Measurements from ENCODE around the gene PAOX.

Gene PAOX

GRCh38 chr10:133438711-133439273 lies 59.7 kb downstream of the PAOX start:
- TF ChIP-seq, protein P1, sequence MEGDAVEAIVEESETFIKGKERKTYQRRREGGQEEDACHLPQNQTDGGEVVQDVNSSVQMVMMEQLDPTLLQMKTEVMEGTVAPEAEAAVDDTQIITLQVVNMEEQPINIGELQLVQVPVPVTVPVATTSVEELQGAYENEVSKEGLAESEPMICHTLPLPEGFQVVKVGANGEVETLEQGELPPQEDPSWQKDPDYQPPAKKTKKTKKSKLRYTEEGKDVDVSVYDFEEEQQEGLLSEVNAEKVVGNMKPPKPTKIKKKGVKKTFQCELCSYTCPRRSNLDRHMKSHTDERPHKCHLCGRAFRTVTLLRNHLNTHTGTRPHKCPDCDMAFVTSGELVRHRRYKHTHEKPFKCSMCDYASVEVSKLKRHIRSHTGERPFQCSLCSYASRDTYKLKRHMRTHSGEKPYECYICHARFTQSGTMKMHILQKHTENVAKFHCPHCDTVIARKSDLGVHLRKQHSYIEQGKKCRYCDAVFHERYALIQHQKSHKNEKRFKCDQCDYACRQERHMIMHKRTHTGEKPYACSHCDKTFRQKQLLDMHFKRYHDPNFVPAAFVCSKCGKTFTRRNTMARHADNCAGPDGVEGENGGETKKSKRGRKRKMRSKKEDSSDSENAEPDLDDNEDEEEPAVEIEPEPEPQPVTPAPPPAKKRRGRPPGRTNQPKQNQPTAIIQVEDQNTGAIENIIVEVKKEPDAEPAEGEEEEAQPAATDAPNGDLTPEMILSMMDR (conservative IDR thresholded peaks at IDR 0.05; ENCODE audit: low read depth): peak; percentile 18; the same call in 1 of the 2 replicates
- ChIA-PET CTCF (interaction anchor here (0.6 to 1.2 kb wide), 8 partner anchors 17 to 740 kb away, joined by 3 to 6 read pairs (median 3); no protein-coding TSS in a partner anchor), POLR2A (ENCODE audit: low non-redundant PET) (interaction anchor here (0.6 kb wide), 1 partner anchor 77 kb away, joined by 8 read pairs; no protein-coding TSS in a partner anchor)
- H3K27ac ChIP-seq: no peak overlapping the region
- peak; percentile 40 for DNase-seq (ENCODE audit: low spot score)

DNA sequence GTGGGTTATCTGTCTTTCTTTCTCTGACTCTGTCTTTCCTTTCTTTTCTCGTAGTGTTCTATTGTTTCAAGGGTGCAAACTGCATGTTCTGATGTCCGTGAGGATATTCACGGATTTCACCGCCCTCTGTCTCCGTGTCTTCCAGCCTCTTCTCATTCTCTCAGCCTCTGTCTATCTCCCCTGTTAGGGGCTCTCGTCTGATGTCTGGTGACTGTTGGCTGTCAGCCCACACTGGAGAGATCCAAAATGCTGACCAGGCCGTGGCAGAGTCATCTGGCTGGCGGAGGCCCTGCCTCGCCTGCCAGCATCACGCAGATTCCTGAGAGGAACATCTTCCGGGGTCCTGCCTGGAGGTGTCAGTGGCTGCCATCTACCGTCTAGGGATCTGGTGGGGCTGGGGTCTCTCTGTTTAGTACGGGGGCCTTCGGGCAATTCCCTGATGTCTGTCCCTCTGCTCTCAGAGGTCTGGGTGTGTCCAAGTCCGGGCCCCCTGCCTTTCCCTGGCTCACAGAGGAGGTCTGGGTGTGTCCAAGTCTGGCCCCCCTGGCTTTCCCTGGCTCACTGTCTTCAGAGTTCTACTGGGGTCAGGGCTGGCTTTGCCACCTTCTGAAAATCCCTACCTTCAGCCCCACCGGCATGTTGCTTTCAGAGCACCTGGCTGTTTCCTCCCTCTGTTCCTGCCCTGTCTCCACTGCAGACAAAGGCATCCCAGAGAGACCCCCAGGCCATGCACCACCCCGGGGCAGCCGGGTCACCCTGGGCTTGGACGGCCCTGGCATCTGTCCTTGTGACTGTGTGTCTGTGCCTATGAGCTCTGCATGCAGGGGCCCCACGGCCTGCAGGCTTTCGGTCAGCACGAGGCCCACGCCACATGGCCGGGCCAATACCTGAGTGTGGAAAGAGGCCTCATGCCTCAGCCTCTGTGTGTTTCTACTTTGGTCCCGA lies 60.7 kb downstream of the PAOX start:
- no peak for DNase-seq (ENCODE audit: low spot score)
- CTCF ChIA-PET: interaction anchor here (0.7 to 1.1 kb wide), 3 partner anchors 18 to 174 kb away, joined by 3 read pairs; no protein-coding TSS in a partner anchor
- TF ChIP-seq, protein P1 (conservative IDR thresholded peaks at IDR 0.05; ENCODE audit: low read depth): no peak
- POLR2A ChIA-PET (ENCODE audit: low non-redundant PET): interaction anchor here (0.6 kb wide), 1 partner anchor 78 kb away, joined by 8 read pairs; no protein-coding TSS in a partner anchor
- no peak overlapping the region for H3K27ac ChIP-seq

DNA sequence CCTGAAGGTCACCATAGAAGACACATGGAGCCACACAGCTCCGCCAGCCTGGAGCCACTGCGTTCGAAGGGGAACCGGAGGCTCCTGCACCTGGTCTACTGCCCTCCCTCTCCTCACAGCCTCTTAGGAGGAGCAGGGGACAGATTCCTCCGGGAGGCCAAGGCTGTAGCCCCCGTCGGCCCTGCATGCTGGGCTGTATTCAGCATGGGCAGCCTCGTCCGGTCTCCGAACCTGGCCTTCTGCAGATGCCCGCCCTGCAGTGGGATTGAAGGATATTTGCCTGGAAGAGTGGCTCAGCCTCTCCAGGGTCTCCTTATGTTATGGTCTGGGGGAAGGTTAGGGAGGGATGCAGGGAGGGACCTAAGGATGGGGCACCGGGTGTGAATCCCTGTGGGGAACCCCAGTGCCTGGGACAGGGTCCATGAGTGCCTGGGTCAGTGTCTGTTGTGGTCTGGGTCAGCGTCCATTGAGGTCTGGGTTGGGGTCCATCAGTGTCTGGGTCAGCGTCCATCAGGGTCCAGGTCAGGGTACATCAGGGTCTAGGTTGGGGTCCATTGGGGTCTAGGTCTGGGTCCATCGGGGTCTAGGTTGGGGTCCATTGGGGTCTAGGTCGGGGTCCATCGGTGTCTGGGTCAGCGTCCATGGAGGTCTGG lies 61.7 kb downstream of the PAOX start:
- POLR2A ChIA-PET (ENCODE audit: low non-redundant PET): no interaction called here
- H3K27ac ChIP-seq: no peak overlapping the region
- TF ChIP-seq, protein P1 (conservative IDR thresholded peaks at IDR 0.05; ENCODE audit: low read depth): no peak
- CTCF ChIA-PET: interaction anchor here (0.7 kb wide), 1 partner anchor 40 kb away, joined by 3 read pairs; no protein-coding TSS in a partner anchor
- DNase-seq (ENCODE audit: low spot score): no peak

Measured in RWPE1 (cell line).